IMR-90 (cell line): ENCODE measurements around the gene DOCK1. TPM values are rescaled to one million over a fixed set of nuclear protein-coding genes. Genes with fewer than 3 reads are reported as not detected.

Experiments
- ATAC-seq: fragments of 200-7000 bp; cut with Tn5 transposase; 2 replicates; pipeline ENCODE4 v1.9.1; 2020; ENCODE audit warnings: low read depth, mild to moderate bottlenecking, moderate library complexity
- BruUV-seq: library from RNA; stranded (reverse); fragments of 400-500 nt; replicated peaks from 2 replicates; lab custom pipeline; 2021; lab: Mats Ljungman, UMichigan
- CTCF ChIA-PET: fragments of 300-600 bp; formaldehyde crosslinking; extraction: SDS; loops from one replicate; lab custom pipeline; 2021; ENCODE audit warnings: antibody characterized with exemption; lab: Yijun Ruan, JAX
- POLR2A ChIA-PET: fragments of 300-600 bp; sonication (Branson Sonifier 250); formaldehyde crosslinking; loops from one replicate; lab custom pipeline; 2022; ENCODE audit warnings: antibody characterized with exemption; ENCODE audit not compliant: unreplicated experiment; lab: Charles Lee
- DNase-seq: peaks from one replicate; pipeline ENCODE4 v3.0.0; 2013
- H2AFZ ChIP-seq: replicated peaks from 2 replicates; pipeline ENCODE3; 2013; ENCODE audit warnings: low read length, mild to moderate bottlenecking; ENCODE audit not compliant: poor library complexity
- H2AK5ac ChIP-seq: 2 replicates; pipeline ENCODE4 v1.6.1; 2013; ENCODE audit warnings: low read depth, low read length, inconsistent platforms
- H2AK9ac ChIP-seq: replicated peaks from 2 replicates; pipeline ENCODE3; 2013; ENCODE audit warnings: mild to moderate bottlenecking, low read depth, low read length, moderate library complexity; ENCODE audit not compliant: poor library complexity
- H2BK120ac ChIP-seq: 2 replicates; pipeline ENCODE4 v1.6.1; 2013; ENCODE audit warnings: low read depth, low read length, inconsistent platforms
- H2BK15ac ChIP-seq: 3 replicates; pipeline ENCODE4 v1.6.1; 2013; ENCODE audit warnings: low read depth, low read length, inconsistent platforms
- H2BK20ac ChIP-seq: 2 replicates; pipeline ENCODE4 v1.6.1; 2013; ENCODE audit warnings: low read depth, mild to moderate bottlenecking, inconsistent platforms, low read length, moderate library complexity
- H2BK5ac ChIP-seq: 2 replicates; pipeline ENCODE4 v1.6.1; 2013; ENCODE audit warnings: mild to moderate bottlenecking, low read depth, low read length, inconsistent platforms; ENCODE audit not compliant: poor library complexity, severe bottlenecking
- H3K14ac ChIP-seq: replicated peaks from 2 replicates; pipeline ENCODE4 v1.6.1; 2013; ENCODE audit warnings: low read depth, low read length, inconsistent platforms
- H3K18ac ChIP-seq: 2 replicates; pipeline ENCODE4 v1.6.1; 2013; ENCODE audit warnings: low read depth, low read length, control low read depth
- H3K23ac ChIP-seq: 2 replicates; pipeline ENCODE4 v1.6.1; 2013; ENCODE audit warnings: low read depth, low read length, inconsistent platforms
- H3K27ac ChIP-seq: 2 replicates; pipeline ENCODE4 v1.5.1; 2013; ENCODE audit warnings: mild to moderate bottlenecking, control low read depth, low read length; ENCODE audit not compliant: insufficient read depth
- H3K27me3 ChIP-seq: 2 replicates; pipeline ENCODE4 v1.6.1; 2013; ENCODE audit warnings: low read length; ENCODE audit not compliant: control insufficient read depth, insufficient read depth
- H3K36me3 ChIP-seq: 2 replicates; pipeline ENCODE4 v1.6.1; 2013; ENCODE audit warnings: low read length, mixed read lengths; ENCODE audit not compliant: control insufficient read depth, insufficient read depth
- H3K4ac ChIP-seq: 2 replicates; pipeline ENCODE4 v1.6.1; 2013; ENCODE audit warnings: low read depth, low read length, inconsistent platforms
- H3K4me1 ChIP-seq: 2 replicates; pipeline ENCODE4 v1.6.1; 2013; ENCODE audit warnings: low read length, mixed read lengths; ENCODE audit not compliant: control insufficient read depth, insufficient read depth
- H3K4me2 ChIP-seq: 2 replicates; pipeline ENCODE4 v1.6.1; 2013; ENCODE audit warnings: low read depth, mild to moderate bottlenecking, control low read depth, low read length, moderate library complexity
- H3K4me3 ChIP-seq: 2 replicates; pipeline ENCODE4 v1.5.1; 2013; ENCODE audit warnings: low read depth, mild to moderate bottlenecking, control low read depth, low read length, moderate library complexity; ENCODE audit not compliant: insufficient read depth
- H3K56ac ChIP-seq: 2 replicates; pipeline ENCODE4 v1.6.1; 2013; ENCODE audit warnings: low read length, inconsistent platforms; ENCODE audit not compliant: insufficient read depth; ENCODE audit errors: extremely low read depth
- H3K79me1 ChIP-seq, 2 experiments: 2 replicates each; pipeline ENCODE4 v1.6.1; 2013; ENCODE audit warnings: low read length in 2 of 2, inconsistent platforms in 1 of 2, low read depth in 1 of 2
- H3K9ac ChIP-seq: 2 replicates; pipeline ENCODE4 v1.6.1; 2013; ENCODE audit warnings: low read depth, low read length, control low read depth
- H3K9me1 ChIP-seq: 2 replicates; pipeline ENCODE4 v1.6.1; 2013; ENCODE audit warnings: low read length, inconsistent platforms; ENCODE audit not compliant: insufficient read depth
- H3K9me3 ChIP-seq: 2 replicates; pipeline ENCODE4 v1.6.1; 2013; ENCODE audit warnings: low read length; ENCODE audit not compliant: control insufficient read depth, insufficient read depth
- H4K20me1 ChIP-seq: 2 replicates; pipeline ENCODE4 v1.6.1; 2013; ENCODE audit warnings: low read length, inconsistent platforms; ENCODE audit not compliant: insufficient read depth
- H4K5ac ChIP-seq: 2 replicates; pipeline ENCODE4 v1.6.1; 2013; ENCODE audit warnings: mild to moderate bottlenecking, low read depth, low read length, control low read depth
- H4K8ac ChIP-seq, 2 experiments: 2 replicates each; pipeline ENCODE4 v1.6.1; 2013; ENCODE audit warnings: low read depth in 2 of 2, low read length in 2 of 2, control low read depth in 1 of 2, inconsistent platforms in 1 of 2
- H4K91ac ChIP-seq: 2 replicates; pipeline ENCODE4 v1.6.1; 2013; ENCODE audit warnings: low read depth, low read length, inconsistent platforms; ENCODE audit not compliant: insufficient read depth
- CEBPB ChIP-seq: IDR thresholded peaks from 2 replicates; pipeline ENCODE4 v1.6.1; 2012; ENCODE audit warnings: low read depth, low read length, improper control_type of control experiment
- CHD1 ChIP-seq: IDR thresholded peaks from 2 replicates; pipeline ENCODE4 v1.6.1; 2012; ENCODE audit warnings: low read depth, low read length, improper control_type of control experiment
- MAFK ChIP-seq: IDR thresholded peaks from 2 replicates; pipeline ENCODE4 v1.6.1; 2012; ENCODE audit warnings: low read depth, low read length, improper control_type of control experiment
- MXI1 ChIP-seq: IDR thresholded peaks from 2 replicates; pipeline ENCODE4 v1.6.1; 2012; ENCODE audit warnings: low read depth, mild to moderate bottlenecking, low read length, moderate library complexity, borderline replicate concordance
- NFE2L2 ChIP-seq: fragments of 150-350 bp; IDR thresholded peaks from 2 replicates; pipeline ENCODE4 v1.6.1; 2016; ENCODE audit warnings: low read depth, mild to moderate bottlenecking, low read length
- POLR2A ChIP-seq: IDR thresholded peaks from 2 replicates; pipeline ENCODE4 v1.6.1; 2012; ENCODE audit warnings: mild to moderate bottlenecking, low read depth, low read length
- RAD21 ChIP-seq: IDR thresholded peaks from 2 replicates; pipeline ENCODE4 v1.6.1; 2012; ENCODE audit warnings: low read length, improper control_type of control experiment
- RCOR1 ChIP-seq: IDR thresholded peaks from 2 replicates; pipeline ENCODE4 v1.6.1; 2012; ENCODE audit warnings: mild to moderate bottlenecking, low read length, improper control_type of control experiment; ENCODE audit not compliant: insufficient replicate concordance
- RFX5 ChIP-seq: IDR thresholded peaks from 2 replicates; pipeline ENCODE4 v1.8.0; 2012; ENCODE audit warnings: low read depth, mild to moderate bottlenecking, low read length, moderate library complexity
- SMC3 ChIP-seq: fragments of 150-350 bp; IDR thresholded peaks from 2 replicates; pipeline ENCODE4 v1.6.1; 2016; ENCODE audit warnings: low read depth, mild to moderate bottlenecking, antibody characterized with exemption, low read length, moderate library complexity
- WGBS, 2 experiments: methylation state at CpG; one replicate each; pipeline versions ENCODE4 v1.1.5 to v1.1.7; 2013; ENCODE audit warnings: missing lambda C conversion rate in 2 of 2; ENCODE audit not compliant: insufficient read length in 1 of 2; ENCODE audit errors: extremely low coverage in 2 of 2; 5-methylcytosine and 5-hydroxymethylcytosine counted together
- dilution Hi-C: fragments of 300-500 bp; cut with HindIII; formaldehyde crosslinking; loops from one replicate; pipeline ENCODE4 v1.14.3; 2018; ENCODE audit warnings: low sequenced_read_pairs; ENCODE audit not compliant: unreplicated experiment
- in situ Hi-C: fragments of 300-500 bp; cut with MboI; formaldehyde crosslinking; loops from 3 replicates; pipeline ENCODE4 v1.14.3; 2019; ENCODE audit warnings: low sequenced_read_pairs, inconsistent platforms, mixed read lengths
- intact Hi-C: fragments of 100-400 bp; cut with micrococcal nuclease; formaldehyde crosslinking; loops from 2 replicates; pipeline ENCODE4 v1.10.0; 2022
- polyA plus RNA-seq, 3 experiments: library from polyadenylated mRNA; depleted of rRNA; stranded (reverse); fragments of >200 nt; gene quantifications; 2 replicates each; pipeline ENCODE4 v1.2.3, GENCODE V29; 2012; ENCODE audit warnings: low replicate concordance in 1 of 3
- total RNA-seq: library from RNA; depleted of rRNA; stranded (reverse); fragments of >200 nt; gene quantifications from 2 replicates; pipeline ENCODE4 v1.2.3, GENCODE V29; 2012
- TF ChIP-seq, protein P1 (sequence below): conservative IDR thresholded peaks from 2 replicates; pipeline ENCODE4 v1.5.1; 2012; ENCODE audit warnings: mild to moderate bottlenecking, low read depth, low read length, improper control_type of control experiment
- TF ChIP-seq, protein P2 (sequence below): fragments of 150-350 bp; IDR thresholded peaks from 2 replicates; pipeline ENCODE4 v1.6.1; 2017; ENCODE audit warnings: mild to moderate bottlenecking, antibody characterized with exemption, low read length, low read depth
- TF ChIP-seq, protein P3 (sequence below): fragments of 150-350 bp; IDR thresholded peaks from 2 replicates; pipeline ENCODE4 v1.6.1; 2016; ENCODE audit warnings: low read depth, mild to moderate bottlenecking, low read length, moderate library complexity, borderline replicate concordance

Gene DOCK1
- total and polyA plus RNA-seq, 2 of the 4 experiments (the other 2 are of a cell fraction) = 28.2 to 71.0 TPM

DNA sequence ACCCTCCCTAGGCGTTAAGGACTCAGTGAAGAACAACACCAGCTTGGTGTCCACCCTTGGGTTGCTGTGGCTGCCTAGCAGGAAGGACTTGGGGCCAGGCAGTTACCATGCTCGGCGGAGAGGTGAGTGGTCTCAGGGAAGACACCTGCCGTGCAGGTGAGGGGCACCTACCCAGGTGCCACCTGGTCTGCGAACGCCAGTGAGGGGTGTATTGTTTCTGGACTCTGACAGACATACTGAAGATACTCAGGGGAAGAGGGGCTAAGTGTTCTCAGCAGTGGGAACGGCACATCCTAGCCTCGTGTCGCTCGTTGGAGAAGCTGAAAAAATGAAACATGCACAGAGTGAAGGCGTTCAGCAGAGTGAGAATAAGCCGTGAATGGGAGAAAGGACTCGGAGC lies 22.6 kb downstream of the DOCK1 start:
- no peaks in the 10 kb centered on the region for H3K9me3 ChIP-seq
- H3K9ac ChIP-seq = no peak overlapping the region
- no peak overlapping the region for H2AK5ac ChIP-seq
- no peaks in the 10 kb centered on the region for H3K27me3 ChIP-seq
- CTCF ChIA-PET = interaction anchor here (0.5 kb wide), 1 partner anchor 10 kb away, joined by 7 read pairs; no protein-coding TSS in a partner anchor
- ATAC-seq = no peak
- H3K4me2 ChIP-seq = no peak overlapping the region
- no peak for DNase-seq
- H4K20me1 ChIP-seq = peaks cover 85% of the 10 kb centered on the region
- H2BK5ac ChIP-seq = no peak overlapping the region
- dilution Hi-C loops (no loop called here), in situ Hi-C loops (no loop called here), intact Hi-C loops (no loop called here)
- no peak overlapping the region for H3K4ac ChIP-seq
- H3K56ac ChIP-seq = no peak overlapping the region
- peaks cover 49 to 93% of the 10 kb centered on the region in 2 experiments for H3K79me1 ChIP-seq
- H2AK9ac ChIP-seq = no peak overlapping the region
- H3K9me1 ChIP-seq = peaks cover 13% of the 10 kb centered on the region
- H3K14ac ChIP-seq = no peak overlapping the region
- H4K91ac ChIP-seq = no peak overlapping the region
- H3K27ac ChIP-seq = no peak overlapping the region
- H2BK120ac ChIP-seq = no peak overlapping the region
- H3K36me3 ChIP-seq = peaks cover 24% of the 10 kb centered on the region
- peaks cover 13% of the 10 kb centered on the region; the same call in 1 of the 2 replicates for H3K4me1 ChIP-seq
- no peak overlapping the region for H3K4me3 ChIP-seq
- no peak overlapping the region for H3K23ac ChIP-seq
- BruUV-seq = no TSS peak
- no peak for TF ChIP-seq RCOR1
- no peak for TF ChIP-seq CEBPB
- no peak for TF ChIP-seq SMC3
- no peak for TF ChIP-seq CHD1
- TF ChIP-seq, protein P1, sequence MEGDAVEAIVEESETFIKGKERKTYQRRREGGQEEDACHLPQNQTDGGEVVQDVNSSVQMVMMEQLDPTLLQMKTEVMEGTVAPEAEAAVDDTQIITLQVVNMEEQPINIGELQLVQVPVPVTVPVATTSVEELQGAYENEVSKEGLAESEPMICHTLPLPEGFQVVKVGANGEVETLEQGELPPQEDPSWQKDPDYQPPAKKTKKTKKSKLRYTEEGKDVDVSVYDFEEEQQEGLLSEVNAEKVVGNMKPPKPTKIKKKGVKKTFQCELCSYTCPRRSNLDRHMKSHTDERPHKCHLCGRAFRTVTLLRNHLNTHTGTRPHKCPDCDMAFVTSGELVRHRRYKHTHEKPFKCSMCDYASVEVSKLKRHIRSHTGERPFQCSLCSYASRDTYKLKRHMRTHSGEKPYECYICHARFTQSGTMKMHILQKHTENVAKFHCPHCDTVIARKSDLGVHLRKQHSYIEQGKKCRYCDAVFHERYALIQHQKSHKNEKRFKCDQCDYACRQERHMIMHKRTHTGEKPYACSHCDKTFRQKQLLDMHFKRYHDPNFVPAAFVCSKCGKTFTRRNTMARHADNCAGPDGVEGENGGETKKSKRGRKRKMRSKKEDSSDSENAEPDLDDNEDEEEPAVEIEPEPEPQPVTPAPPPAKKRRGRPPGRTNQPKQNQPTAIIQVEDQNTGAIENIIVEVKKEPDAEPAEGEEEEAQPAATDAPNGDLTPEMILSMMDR = no peak
- no peak for TF ChIP-seq NFE2L2
- TF ChIP-seq MXI1 = no peak
- TF ChIP-seq RFX5 = no peak
- no peak for TF ChIP-seq RAD21
- TF ChIP-seq, protein P2, sequence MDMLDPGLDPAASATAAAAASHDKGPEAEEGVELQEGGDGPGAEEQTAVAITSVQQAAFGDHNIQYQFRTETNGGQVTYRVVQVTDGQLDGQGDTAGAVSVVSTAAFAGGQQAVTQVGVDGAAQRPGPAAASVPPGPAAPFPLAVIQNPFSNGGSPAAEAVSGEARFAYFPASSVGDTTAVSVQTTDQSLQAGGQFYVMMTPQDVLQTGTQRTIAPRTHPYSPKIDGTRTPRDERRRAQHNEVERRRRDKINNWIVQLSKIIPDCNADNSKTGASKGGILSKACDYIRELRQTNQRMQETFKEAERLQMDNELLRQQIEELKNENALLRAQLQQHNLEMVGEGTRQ = no peak
- TF ChIP-seq, protein P3, sequence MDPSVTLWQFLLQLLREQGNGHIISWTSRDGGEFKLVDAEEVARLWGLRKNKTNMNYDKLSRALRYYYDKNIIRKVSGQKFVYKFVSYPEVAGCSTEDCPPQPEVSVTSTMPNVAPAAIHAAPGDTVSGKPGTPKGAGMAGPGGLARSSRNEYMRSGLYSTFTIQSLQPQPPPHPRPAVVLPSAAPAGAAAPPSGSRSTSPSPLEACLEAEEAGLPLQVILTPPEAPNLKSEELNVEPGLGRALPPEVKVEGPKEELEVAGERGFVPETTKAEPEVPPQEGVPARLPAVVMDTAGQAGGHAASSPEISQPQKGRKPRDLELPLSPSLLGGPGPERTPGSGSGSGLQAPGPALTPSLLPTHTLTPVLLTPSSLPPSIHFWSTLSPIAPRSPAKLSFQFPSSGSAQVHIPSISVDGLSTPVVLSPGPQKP = no peak
- TF ChIP-seq MAFK = no peak
- TF ChIP-seq POLR2A = no peak
- H3K18ac ChIP-seq = no peak overlapping the region
- POLR2A ChIA-PET = no interaction called here
- no peak overlapping the region for H4K5ac ChIP-seq
- no peak overlapping the region for H4K8ac ChIP-seq
- no peak overlapping the region for H2AFZ ChIP-seq
- no peak overlapping the region for H2BK20ac ChIP-seq
- H2BK15ac ChIP-seq = no peak overlapping the region
- WGBS, 2 experiments = 100% methylated on average over 9 of the region's 13 CpGs; no CpG with 5 or more reads in 1 of the 2 experiments
